ENCODE data around the gene RNF123.

Gene RNF123

DNA sequence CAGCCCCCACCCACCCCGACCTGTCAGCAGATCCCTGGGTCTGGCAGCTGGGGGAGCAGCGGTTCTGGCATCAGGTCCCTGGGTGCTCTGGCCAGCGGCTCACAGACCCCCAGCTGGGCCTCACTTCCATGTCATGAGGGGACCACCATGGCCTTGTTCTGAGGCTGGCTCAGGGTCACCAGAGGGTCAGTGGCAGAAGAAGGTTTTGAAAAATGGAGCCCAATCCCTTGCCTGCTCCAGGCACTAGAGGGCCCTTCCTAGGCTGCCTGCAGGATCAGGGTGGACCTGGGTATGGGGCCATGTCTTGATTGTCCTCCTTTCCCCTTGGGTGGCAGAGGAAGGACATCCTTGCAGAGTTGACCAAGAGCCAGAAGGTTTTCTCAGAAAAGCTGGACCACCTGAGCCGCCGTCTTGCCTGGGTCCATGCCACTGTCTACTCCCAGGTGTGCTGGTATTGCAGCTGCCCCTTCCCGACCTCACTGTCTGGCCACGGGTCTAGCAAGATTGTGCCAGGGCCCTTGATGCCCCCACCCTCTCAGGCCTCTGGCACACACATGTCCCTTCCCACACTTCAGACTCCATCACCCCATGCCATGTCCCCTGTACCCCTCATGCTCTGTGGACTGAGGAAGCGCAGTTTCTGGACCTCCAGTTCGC lies 17.2 kb downstream of the RNF123 start:
- H3K4me3 ChIP-seq (replicated peaks in 1 of 2; ENCODE audit: low read depth in 2 of 2, low read length in 2 of 2), result no peak overlapping the region
- TF ChIP-seq, protein P1, sequence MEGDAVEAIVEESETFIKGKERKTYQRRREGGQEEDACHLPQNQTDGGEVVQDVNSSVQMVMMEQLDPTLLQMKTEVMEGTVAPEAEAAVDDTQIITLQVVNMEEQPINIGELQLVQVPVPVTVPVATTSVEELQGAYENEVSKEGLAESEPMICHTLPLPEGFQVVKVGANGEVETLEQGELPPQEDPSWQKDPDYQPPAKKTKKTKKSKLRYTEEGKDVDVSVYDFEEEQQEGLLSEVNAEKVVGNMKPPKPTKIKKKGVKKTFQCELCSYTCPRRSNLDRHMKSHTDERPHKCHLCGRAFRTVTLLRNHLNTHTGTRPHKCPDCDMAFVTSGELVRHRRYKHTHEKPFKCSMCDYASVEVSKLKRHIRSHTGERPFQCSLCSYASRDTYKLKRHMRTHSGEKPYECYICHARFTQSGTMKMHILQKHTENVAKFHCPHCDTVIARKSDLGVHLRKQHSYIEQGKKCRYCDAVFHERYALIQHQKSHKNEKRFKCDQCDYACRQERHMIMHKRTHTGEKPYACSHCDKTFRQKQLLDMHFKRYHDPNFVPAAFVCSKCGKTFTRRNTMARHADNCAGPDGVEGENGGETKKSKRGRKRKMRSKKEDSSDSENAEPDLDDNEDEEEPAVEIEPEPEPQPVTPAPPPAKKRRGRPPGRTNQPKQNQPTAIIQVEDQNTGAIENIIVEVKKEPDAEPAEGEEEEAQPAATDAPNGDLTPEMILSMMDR (IDR thresholded peaks at IDR 0.05; ENCODE audit: low read depth, low read length), result no peak
- DNase-seq (ENCODE audit: low read depth in 2 of 2), result no peak

DNA sequence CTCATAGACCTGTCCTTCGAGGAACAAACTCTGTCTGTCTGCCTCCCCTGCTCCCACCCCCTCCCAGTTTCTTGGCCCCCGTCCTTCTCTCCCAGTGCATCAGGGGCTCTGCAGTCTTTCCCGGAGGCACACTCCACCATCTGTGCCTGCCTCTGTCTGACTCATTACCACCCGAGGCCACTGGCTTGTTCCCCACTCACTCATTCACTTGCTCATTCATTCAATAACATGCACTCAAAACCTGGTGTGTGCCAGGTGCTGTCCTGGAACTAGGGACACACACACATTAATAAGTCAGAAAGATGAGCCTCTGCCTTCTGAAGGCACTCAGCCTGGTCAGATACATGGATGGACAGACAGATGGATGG lies 17.7 kb downstream of the RNF123 start:
- peak in 1 of 2 donors; percentile 14 for DNase-seq (ENCODE audit: low read depth in 2 of 2)
- no peak overlapping the region for H3K4me3 ChIP-seq (replicated peaks in 1 of 2; ENCODE audit: low read depth in 2 of 2, low read length in 2 of 2)
- TF ChIP-seq, protein P1 (IDR thresholded peaks at IDR 0.05; ENCODE audit: low read depth, low read length), result no peak

DNA sequence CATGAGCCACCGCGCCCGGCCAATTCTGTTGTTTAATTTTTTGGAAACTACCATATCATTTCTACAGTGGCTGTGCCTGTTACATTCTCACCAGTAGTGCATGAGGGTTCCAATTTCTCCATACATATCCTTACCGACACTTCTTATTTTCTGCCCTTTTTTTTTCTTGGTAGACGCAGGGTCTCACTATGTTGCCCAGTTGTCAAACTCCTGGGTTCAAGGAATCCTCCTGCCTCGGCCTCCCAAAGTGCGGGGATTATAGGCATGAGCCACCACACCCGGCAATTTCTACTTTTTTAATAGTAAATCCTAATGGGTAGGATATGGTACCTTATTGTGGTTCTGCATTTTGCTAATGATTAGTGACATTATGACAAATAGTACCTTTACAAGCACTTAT lies 20.5 kb downstream of the RNF123 start:
- H3K4me3 ChIP-seq (replicated peaks in 1 of 2; ENCODE audit: low read depth in 2 of 2, low read length in 2 of 2), result no peak overlapping the region
- TF ChIP-seq, protein P1 (IDR thresholded peaks at IDR 0.05; ENCODE audit: low read depth, low read length), result no peak
- no peak for DNase-seq (ENCODE audit: low read depth in 2 of 2)

DNA sequence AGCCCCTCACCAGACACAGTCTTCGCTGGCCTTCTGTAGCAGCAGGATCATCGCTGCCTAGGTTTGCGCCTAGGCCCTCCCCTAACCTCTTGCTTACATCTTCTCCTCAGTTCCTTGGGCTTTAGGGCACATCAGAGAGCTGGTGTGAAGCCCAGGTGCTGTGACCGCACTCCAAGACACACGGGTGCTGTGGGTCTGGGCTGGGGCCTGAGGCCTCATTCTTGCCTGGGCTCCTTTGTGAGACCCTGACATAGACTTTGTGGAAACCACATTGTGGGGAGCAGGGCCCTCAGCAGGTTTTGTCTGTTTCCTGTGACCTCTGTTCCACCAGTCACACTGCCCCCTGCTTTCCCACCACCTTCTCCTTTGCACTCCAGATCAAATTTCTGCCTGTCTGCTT lies 22.1 kb downstream of the RNF123 start:
- DNase-seq (ENCODE audit: low read depth in 2 of 2), result no peak
- H3K4me3 ChIP-seq (replicated peaks in 1 of 2; ENCODE audit: low read depth in 2 of 2, low read length in 2 of 2), result no peak overlapping the region
- TF ChIP-seq, protein P1 (IDR thresholded peaks at IDR 0.05; ENCODE audit: low read depth, low read length), result no peak

DNA sequence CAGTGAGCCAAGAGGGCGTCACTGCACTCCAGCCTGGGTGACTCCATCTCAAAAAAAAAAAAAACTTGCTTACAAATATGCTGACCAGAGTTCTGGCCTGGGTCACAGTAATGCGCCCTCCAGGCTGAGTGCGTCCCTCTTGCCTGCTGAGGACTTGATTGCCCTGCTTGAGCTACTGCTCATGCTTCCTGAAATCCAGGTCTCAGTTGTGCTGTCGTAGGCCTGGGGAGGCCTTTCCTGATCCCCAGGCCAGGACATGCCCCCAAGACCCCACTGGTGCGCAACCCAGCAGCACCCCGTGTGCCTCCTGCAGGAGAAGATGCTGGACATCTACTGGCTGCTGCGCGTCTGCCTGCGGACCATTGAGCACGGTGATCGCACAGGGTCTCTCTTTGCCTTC lies 22.8 kb downstream of the RNF123 start:
- no peak overlapping the region for H3K4me3 ChIP-seq (replicated peaks in 1 of 2; ENCODE audit: low read depth in 2 of 2, low read length in 2 of 2)
- TF ChIP-seq, protein P1 (IDR thresholded peaks at IDR 0.05; ENCODE audit: low read depth, low read length), result no peak
- DNase-seq (ENCODE audit: low read depth in 2 of 2), result no peak

DNA sequence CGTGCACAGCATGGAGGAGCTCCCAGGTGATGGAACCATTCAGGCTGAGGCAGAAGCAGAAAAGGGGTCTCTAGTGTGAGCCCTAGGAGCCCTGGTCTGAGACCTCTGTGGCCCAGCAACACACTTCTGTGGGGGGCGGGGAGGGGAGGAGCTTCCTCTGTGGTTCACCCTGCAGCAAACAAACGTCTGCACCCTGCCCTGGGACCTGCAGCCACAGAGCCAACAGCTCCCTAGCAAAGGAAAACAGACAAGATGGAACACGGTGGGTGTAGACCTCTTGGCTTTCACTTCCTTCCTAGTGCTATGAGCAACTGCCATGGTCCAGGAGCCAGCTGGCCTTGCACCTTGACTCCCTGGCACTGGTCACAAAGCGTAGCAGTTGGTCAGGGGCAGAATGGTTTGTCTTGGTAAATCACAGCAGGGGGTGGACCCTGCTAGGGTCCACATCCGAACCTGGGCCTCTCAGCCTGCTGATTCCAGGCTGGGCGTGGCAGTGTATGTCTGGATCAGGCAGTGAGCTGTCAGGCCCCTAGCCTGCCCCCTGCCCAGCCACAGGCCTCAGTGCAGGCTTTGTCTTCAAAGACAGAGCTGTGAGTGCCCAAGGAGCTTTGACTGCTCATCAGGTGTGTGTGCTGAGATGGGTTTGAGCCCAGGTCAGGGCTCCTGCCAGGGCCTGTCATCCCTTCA lies 23.4 kb downstream of the RNF123 start:
- no peak overlapping the region for H3K4me3 ChIP-seq (replicated peaks in 1 of 2; ENCODE audit: low read depth in 2 of 2, low read length in 2 of 2)

More for the DNA sequence above, 23.4 kb downstream of the RNF123 start:
- TF ChIP-seq, protein P1 (IDR thresholded peaks at IDR 0.05; ENCODE audit: low read depth, low read length), result no peak
- no peak for DNase-seq (ENCODE audit: low read depth in 2 of 2)

Data from cardiac fibroblast (primary cell).